ENCODE measurements around the gene KREMEN1. TPM values are rescaled to one million over a fixed set of nuclear protein-coding genes. Genes with fewer than 3 reads are reported as not detected.

KREMEN1 gene
- total and polyA plus RNA-seq, 9 of the 15 experiments (the other 6 are each of a cell fraction or from before 2014, with no cell fraction given) = 0.69 to 11.5 (median 4.3) TPM

DNA sequence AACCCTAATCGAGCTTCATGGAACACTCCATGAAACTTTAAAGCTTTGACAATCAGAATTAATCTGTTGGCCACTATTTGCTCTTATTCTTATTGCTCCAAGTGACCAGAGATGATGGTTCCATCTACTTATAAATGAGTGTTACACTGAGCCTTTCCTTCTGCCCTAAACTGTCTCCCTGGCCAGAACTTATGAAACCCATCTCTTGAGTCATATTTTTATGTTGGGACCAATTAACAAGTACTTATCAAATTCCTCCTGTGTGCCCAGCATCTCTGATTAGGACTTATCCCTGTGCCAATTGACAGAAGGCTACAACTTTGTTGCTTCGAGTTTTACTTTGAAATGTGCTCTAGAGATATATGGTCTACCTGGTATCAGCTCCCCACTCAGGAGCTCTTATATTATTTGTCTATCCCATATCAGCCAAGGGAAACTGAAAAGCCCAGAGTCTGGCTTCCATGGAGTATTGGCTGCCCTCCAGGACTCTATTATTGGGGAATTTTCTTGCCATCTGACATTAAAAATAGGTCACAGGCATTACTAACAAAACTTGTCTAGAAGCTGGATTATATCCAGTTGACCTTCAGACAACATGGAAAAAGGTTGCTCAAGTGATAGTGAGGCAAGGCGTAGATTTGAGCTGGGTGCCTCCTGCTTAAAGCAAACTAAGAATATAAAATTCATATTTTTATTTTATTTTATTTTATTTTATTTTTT lies 8.8 kb downstream of the KREMEN1 start:
- Histone ChIP-seq H3K9me1 (ENCODE audit: control insufficient read depth, insufficient read depth, low read length) (no peaks in the 10 kb centered on the region), H3K27me3 (ENCODE audit: control insufficient read depth in 2 of 2, insufficient read depth in 2 of 2, low read length in 2 of 2) (no peaks in the 10 kb centered on the region), H3K9ac (ENCODE audit: insufficient read depth in 1 of 2, low read depth in 2 of 2, low read length in 2 of 2) (no peak overlapping the region), H3K4me1 (replicated peaks in 1 of 2; ENCODE audit: control insufficient read depth in 2 of 2, insufficient read depth in 2 of 2, low read length in 2 of 2) (peaks cover 5 to 37% of the 10 kb centered on the region in 2 experiments; a peak in 4 of 5 replicates), H3K9me3 (replicated peaks; ENCODE audit: control insufficient read depth, insufficient read depth, low read depth, low read length) (no peaks in the 10 kb centered on the region), H4K20me1 (replicated peaks; ENCODE audit: control insufficient read depth, insufficient read depth, low read length) (no peaks in the 10 kb centered on the region), H3K27ac (ENCODE audit: extremely low read depth, low read depth, low read length) (no peak overlapping the region), H3K4me2 (ENCODE audit: insufficient read depth, low read length) (no peak overlapping the region), H3K4me3 (no peak overlapping the region), H3K36me3 (ENCODE audit: control insufficient read depth, insufficient read depth, low read length) (no peaks in the 10 kb centered on the region), H2AFZ (ENCODE audit: low read depth, low read length) (no peak overlapping the region), H3K79me2 (ENCODE audit: control insufficient read depth, insufficient read depth, low read length) (no peaks in the 10 kb centered on the region; the same call in 2 of the 3 replicates)
- intact Hi-C loops (cut with micrococcal nuclease) = no loop called here
- 56% methylated on average over 3 of the region's 3 CpGs for WGBS (ENCODE audit: insufficient coverage, low coverage, missing lambda C conversion rate)
- ATAC-seq = no peak
- no peak for FAIRE-seq
- DNase-seq (ENCODE audit: extremely low read depth in 1 of 4, low spot score in 3 of 4) = no peak
- in situ Hi-C loops (cut with MboI) = no loop called here
- TF ChIP-seq ZNF445 (CRISPR knock-in tag; IDR thresholded peaks at IDR 0.05; ENCODE audit: low read depth) (no peak), SREBF2 (CRISPR knock-in tag; IDR thresholded peaks at IDR 0.05) (no peak), CBX8 (IDR thresholded peaks at IDR 0.05; ENCODE audit: borderline replicate concordance, extremely low read depth, low read depth, low read length, poor library complexity, severe bottlenecking) (no peak), SAFB (IDR thresholded peaks at IDR 0.05; ENCODE audit: borderline replicate concordance, low read depth, low read length) (no peak), TAF1 (IDR thresholded peaks at IDR 0.05; ENCODE audit: control insufficient read depth, extremely low read depth, insufficient read depth, low read length, severe bottlenecking) (no peak), FOXJ3 (CRISPR knock-in tag; IDR thresholded peaks at IDR 0.05) (no peak), ZNF217 (CRISPR knock-in tag; IDR thresholded peaks at IDR 0.05) (no peak)
- POLR2A ChIA-PET = interaction anchor here (0.6 kb wide), 2 partner anchors 18 to 1754 kb away, joined by 3 read pairs; no protein-coding TSS in a partner anchor
- CTCF ChIA-PET (ENCODE audit: low intra/inter-chr PET ratio) = no interaction called here
- BruUV-seq (replicated peaks) = no TSS peak
